WTC11 (cell line): ENCODE results near the gene GSTP1.

Source experiments
- CBFB ChIP-seq: sonication (generic); formaldehyde crosslinking; IDR thresholded peaks from 2 replicates; pipeline ENCODE4 v1.8.1; 2022; ENCODE audit warnings: mild to moderate bottlenecking, low read depth, missing genetic modification reagents
- ETV6 ChIP-seq: sonication (generic); formaldehyde crosslinking; IDR thresholded peaks from 2 replicates; pipeline ENCODE4 v1.8.1; 2022; ENCODE audit warnings: mild to moderate bottlenecking, missing genetic modification reagents
- GABPB1 ChIP-seq: sonication (generic); formaldehyde crosslinking; IDR thresholded peaks from 2 replicates; pipeline ENCODE4 v1.8.1; 2023; ENCODE audit warnings: mild to moderate bottlenecking, missing genetic modification reagents
- NR3C1 ChIP-seq: sonication (generic); formaldehyde crosslinking; conservative IDR thresholded peaks from 2 replicates; pipeline ENCODE4 v1.8.1; 2023; ENCODE audit warnings: low read depth, mild to moderate bottlenecking, missing genetic modification reagents
- ZNF232 ChIP-seq: sonication (generic); formaldehyde crosslinking; IDR thresholded peaks from 2 replicates; pipeline ENCODE4 v1.8.0; 2022; ENCODE audit warnings: mild to moderate bottlenecking, missing genetic modification reagents
- ZNF263 ChIP-seq: sonication (generic); formaldehyde crosslinking; IDR thresholded peaks from 2 replicates; pipeline ENCODE4 v1.8.1; 2022; ENCODE audit warnings: low read depth, mild to moderate bottlenecking, moderate library complexity, missing genetic modification reagents
- ZNF317 ChIP-seq: sonication (generic); formaldehyde crosslinking; IDR thresholded peaks from 2 replicates; pipeline ENCODE4 v1.8.1; 2023; ENCODE audit warnings: low read depth, mild to moderate bottlenecking, moderate library complexity, missing genetic modification reagents, borderline replicate concordance
- TF ChIP-seq, protein P1 (sequence below): fragments of 200-600 bp; IDR thresholded peaks from 2 replicates; pipeline ENCODE4 v1.8.0; 2022; ENCODE audit warnings: antibody characterized with exemption
- TF ChIP-seq, protein P2 (sequence below): sonication (generic); formaldehyde crosslinking; IDR thresholded peaks from 2 replicates; pipeline ENCODE4 v1.8.0; 2022; ENCODE audit warnings: missing genetic modification reagents
- TF ChIP-seq, protein P3 (sequence below): sonication (generic); formaldehyde crosslinking; conservative IDR thresholded peaks from 2 replicates; pipeline ENCODE4 v1.8.1; 2023; ENCODE audit warnings: mild to moderate bottlenecking, low read depth, missing genetic modification reagents, moderate library complexity
- TF ChIP-seq, protein P4 (sequence below): sonication (generic); formaldehyde crosslinking; IDR thresholded peaks from 2 replicates; pipeline ENCODE4 v1.8.1; 2023; ENCODE audit warnings: mild to moderate bottlenecking, missing genetic modification reagents, moderate library complexity
- TF ChIP-seq, protein P5 (sequence below): sonication (generic); formaldehyde crosslinking; conservative IDR thresholded peaks from 2 replicates; pipeline ENCODE4 v1.8.1; 2022; ENCODE audit warnings: mild to moderate bottlenecking, missing genetic modification reagents
- TF ChIP-seq, protein P6 (sequence below): fragments of 250-450 bp; sonication (Bioruptor Pico); IDR thresholded peaks from 2 replicates; pipeline ENCODE4 v1.9.0; 2021; ENCODE audit warnings: mild to moderate bottlenecking
- TF ChIP-seq, protein P7 (sequence below): sonication (generic); formaldehyde crosslinking; IDR thresholded peaks from 2 replicates; pipeline ENCODE4 v1.8.1; 2023; ENCODE audit warnings: mild to moderate bottlenecking, moderate library complexity, missing genetic modification reagents

DNA sequence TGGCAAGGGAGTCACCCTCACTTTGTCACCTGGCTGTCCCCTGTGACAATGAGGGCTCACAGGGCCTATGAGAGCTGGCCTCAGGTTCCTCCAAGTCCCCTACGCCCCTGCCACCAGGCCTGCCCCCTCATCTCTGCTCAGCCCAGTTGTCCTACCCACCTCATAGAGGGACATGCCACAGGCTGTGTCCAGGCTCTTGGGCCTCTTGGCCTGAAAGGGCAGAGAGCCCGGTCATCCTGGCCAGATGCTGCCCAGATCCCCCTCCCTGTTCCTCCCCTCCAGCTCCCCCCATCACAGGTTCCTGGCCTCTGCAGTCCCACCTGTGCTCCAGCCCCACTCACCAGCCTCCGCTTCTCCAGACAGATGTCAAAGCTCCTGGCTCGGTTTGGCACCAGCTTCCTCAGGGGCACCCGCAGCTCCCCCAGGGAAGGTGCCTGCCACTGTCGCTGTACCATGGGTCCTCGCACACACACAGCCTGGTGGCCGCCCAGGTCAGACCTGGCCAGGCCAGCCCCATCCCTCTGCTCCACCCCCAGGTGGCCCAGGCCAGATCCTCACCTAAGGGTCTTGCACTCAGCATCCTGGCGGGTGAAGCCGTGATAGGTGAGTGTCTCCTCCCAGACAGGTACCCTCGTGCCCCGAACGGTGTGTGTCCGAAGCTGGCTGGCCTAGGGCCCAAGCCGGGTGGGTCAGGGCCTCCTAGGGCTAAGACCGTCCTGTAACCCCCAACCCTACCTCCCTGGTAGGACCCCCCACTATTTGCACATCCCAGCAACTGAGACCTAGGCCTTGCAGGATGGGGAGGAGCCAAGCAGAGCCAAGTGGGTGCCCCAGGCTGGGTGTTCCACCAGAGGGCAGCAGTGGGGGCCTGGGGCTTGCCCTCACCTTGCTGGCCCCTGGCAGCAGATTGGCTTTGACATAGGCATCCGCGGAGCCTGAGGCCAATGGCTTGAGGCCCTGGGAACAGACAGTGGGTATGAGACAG, 31.4 kb downstream of the GSTP1 start:
- TF ChIP-seq, protein P1, sequence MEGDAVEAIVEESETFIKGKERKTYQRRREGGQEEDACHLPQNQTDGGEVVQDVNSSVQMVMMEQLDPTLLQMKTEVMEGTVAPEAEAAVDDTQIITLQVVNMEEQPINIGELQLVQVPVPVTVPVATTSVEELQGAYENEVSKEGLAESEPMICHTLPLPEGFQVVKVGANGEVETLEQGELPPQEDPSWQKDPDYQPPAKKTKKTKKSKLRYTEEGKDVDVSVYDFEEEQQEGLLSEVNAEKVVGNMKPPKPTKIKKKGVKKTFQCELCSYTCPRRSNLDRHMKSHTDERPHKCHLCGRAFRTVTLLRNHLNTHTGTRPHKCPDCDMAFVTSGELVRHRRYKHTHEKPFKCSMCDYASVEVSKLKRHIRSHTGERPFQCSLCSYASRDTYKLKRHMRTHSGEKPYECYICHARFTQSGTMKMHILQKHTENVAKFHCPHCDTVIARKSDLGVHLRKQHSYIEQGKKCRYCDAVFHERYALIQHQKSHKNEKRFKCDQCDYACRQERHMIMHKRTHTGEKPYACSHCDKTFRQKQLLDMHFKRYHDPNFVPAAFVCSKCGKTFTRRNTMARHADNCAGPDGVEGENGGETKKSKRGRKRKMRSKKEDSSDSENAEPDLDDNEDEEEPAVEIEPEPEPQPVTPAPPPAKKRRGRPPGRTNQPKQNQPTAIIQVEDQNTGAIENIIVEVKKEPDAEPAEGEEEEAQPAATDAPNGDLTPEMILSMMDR, result peak; percentile 45
- no peak for TF ChIP-seq ETV6 (CRISPR knock-in tag)
- TF ChIP-seq, protein P2, sequence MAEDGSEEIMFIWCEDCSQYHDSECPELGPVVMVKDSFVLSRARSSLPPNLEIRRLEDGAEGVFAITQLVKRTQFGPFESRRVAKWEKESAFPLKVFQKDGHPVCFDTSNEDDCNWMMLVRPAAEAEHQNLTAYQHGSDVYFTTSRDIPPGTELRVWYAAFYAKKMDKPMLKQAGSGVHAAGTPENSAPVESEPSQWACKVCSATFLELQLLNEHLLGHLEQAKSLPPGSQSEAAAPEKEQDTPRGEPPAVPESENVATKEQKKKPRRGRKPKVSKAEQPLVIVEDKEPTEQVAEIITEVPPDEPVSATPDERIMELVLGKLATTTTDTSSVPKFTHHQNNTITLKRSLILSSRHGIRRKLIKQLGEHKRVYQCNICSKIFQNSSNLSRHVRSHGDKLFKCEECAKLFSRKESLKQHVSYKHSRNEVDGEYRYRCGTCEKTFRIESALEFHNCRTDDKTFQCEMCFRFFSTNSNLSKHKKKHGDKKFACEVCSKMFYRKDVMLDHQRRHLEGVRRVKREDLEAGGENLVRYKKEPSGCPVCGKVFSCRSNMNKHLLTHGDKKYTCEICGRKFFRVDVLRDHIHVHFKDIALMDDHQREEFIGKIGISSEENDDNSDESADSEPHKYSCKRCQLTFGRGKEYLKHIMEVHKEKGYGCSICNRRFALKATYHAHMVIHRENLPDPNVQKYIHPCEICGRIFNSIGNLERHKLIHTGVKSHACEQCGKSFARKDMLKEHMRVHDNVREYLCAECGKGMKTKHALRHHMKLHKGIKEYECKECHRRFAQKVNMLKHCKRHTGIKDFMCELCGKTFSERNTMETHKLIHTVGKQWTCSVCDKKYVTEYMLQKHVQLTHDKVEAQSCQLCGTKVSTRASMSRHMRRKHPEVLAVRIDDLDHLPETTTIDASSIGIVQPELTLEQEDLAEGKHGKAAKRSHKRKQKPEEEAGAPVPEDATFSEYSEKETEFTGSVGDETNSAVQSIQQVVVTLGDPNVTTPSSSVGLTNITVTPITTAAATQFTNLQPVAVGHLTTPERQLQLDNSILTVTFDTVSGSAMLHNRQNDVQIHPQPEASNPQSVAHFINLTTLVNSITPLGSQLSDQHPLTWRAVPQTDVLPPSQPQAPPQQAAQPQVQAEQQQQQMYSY (CRISPR knock-in tag), result no peak
- TF ChIP-seq NR3C1 (CRISPR knock-in tag), result no peak
- no peak for TF ChIP-seq CBFB (CRISPR knock-in tag)
- TF ChIP-seq, protein P3, sequence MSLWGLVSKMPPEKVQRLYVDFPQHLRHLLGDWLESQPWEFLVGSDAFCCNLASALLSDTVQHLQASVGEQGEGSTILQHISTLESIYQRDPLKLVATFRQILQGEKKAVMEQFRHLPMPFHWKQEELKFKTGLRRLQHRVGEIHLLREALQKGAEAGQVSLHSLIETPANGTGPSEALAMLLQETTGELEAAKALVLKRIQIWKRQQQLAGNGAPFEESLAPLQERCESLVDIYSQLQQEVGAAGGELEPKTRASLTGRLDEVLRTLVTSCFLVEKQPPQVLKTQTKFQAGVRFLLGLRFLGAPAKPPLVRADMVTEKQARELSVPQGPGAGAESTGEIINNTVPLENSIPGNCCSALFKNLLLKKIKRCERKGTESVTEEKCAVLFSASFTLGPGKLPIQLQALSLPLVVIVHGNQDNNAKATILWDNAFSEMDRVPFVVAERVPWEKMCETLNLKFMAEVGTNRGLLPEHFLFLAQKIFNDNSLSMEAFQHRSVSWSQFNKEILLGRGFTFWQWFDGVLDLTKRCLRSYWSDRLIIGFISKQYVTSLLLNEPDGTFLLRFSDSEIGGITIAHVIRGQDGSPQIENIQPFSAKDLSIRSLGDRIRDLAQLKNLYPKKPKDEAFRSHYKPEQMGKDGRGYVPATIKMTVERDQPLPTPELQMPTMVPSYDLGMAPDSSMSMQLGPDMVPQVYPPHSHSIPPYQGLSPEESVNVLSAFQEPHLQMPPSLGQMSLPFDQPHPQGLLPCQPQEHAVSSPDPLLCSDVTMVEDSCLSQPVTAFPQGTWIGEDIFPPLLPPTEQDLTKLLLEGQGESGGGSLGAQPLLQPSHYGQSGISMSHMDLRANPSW, result no peak
- no peak for TF ChIP-seq ZNF232 (CRISPR knock-in tag)
- TF ChIP-seq, protein P4, sequence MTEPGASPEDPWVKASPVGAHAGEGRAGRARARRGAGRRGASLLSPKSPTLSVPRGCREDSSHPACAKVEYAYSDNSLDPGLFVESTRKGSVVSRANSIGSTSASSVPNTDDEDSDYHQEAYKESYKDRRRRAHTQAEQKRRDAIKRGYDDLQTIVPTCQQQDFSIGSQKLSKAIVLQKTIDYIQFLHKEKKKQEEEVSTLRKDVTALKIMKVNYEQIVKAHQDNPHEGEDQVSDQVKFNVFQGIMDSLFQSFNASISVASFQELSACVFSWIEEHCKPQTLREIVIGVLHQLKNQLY (CRISPR knock-in tag), result no peak
- no peak for TF ChIP-seq ZNF317 (CRISPR knock-in tag)
- TF ChIP-seq, protein P5, sequence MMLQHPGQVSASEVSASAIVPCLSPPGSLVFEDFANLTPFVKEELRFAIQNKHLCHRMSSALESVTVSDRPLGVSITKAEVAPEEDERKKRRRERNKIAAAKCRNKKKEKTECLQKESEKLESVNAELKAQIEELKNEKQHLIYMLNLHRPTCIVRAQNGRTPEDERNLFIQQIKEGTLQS (CRISPR knock-in tag), result no peak
- TF ChIP-seq GABPB1 (CRISPR knock-in tag), result no peak
- TF ChIP-seq ZNF263 (CRISPR knock-in tag), result no peak
- TF ChIP-seq, protein P6, sequence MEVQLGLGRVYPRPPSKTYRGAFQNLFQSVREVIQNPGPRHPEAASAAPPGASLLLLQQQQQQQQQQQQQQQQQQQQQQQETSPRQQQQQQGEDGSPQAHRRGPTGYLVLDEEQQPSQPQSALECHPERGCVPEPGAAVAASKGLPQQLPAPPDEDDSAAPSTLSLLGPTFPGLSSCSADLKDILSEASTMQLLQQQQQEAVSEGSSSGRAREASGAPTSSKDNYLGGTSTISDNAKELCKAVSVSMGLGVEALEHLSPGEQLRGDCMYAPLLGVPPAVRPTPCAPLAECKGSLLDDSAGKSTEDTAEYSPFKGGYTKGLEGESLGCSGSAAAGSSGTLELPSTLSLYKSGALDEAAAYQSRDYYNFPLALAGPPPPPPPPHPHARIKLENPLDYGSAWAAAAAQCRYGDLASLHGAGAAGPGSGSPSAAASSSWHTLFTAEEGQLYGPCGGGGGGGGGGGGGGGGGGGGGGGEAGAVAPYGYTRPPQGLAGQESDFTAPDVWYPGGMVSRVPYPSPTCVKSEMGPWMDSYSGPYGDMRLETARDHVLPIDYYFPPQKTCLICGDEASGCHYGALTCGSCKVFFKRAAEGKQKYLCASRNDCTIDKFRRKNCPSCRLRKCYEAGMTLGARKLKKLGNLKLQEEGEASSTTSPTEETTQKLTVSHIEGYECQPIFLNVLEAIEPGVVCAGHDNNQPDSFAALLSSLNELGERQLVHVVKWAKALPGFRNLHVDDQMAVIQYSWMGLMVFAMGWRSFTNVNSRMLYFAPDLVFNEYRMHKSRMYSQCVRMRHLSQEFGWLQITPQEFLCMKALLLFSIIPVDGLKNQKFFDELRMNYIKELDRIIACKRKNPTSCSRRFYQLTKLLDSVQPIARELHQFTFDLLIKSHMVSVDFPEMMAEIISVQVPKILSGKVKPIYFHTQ (CRISPR knock-in tag), result no peak
- TF ChIP-seq, protein P7, sequence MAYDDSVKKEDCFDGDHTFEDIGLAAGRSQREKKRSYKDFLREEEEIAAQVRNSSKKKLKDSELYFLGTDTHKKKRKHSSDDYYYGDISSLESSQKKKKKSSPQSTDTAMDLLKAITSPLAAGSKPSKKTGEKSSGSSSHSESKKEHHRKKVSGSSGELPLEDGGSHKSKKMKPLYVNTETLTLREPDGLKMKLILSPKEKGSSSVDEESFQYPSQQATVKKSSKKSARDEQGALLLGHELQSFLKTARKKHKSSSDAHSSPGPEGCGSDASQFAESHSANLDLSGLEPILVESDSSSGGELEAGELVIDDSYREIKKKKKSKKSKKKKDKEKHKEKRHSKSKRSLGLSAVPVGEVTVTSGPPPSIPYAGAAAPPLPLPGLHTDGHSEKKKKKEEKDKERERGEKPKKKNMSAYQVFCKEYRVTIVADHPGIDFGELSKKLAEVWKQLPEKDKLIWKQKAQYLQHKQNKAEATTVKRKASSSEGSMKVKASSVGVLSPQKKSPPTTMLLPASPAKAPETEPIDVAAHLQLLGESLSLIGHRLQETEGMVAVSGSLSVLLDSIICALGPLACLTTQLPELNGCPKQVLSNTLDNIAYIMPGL (CRISPR knock-in tag), result no peak
